ENCODE data around the gene INAVA. TPM values are rescaled to one million over a fixed set of nuclear protein-coding genes. Genes with fewer than 3 reads are reported as not detected.
A peak's percentile ranks its signal among the peaks of the same experiment; 100 is the strongest.

Gene INAVA
- total RNA-seq, 1 donor from 2014 or later, result 185 TPM

GRCh38 chr1:200873116-200873670 lies 21.5 kb upstream of the INAVA start:
- H3K27me3 ChIP-seq (ENCODE audit: control insufficient read depth, insufficient read depth, low read length), result peaks cover 23% of the 10 kb centered on the region
- H3K4me3 ChIP-seq (ENCODE audit: low read depth, low read length), result peak overlapping the region; percentile 6
- DNase-seq (ENCODE audit: low read depth), result no peak
- no peaks in the 10 kb centered on the region for H3K36me3 ChIP-seq (ENCODE audit: control insufficient read depth, insufficient read depth, low read length)
- TF ChIP-seq CTCF (IDR thresholded peaks at IDR 0.05; ENCODE audit: insufficient read depth, low read length, poor library complexity, severe bottlenecking), result no peak

- Histone ChIP-seq H3K36me3 (ENCODE audit: control insufficient read depth, insufficient read depth, low read length) (no peaks in the 10 kb centered on the region), H3K27me3 (ENCODE audit: control insufficient read depth, insufficient read depth, low read length) (peaks cover 23% of the 10 kb centered on the region), H3K4me3 (ENCODE audit: low read depth, low read length) (peak overlapping the region; percentile 6)
- no peak for DNase-seq (ENCODE audit: low read depth)
- TF ChIP-seq CTCF (IDR thresholded peaks at IDR 0.05; ENCODE audit: insufficient read depth, low read length, poor library complexity, severe bottlenecking), result no peak
These were observed 20.9 kb upstream of the INAVA start for GRCh38 chr1:200873671-200874397.

GRCh38 chr1:200874694-200875093 lies 20.0 kb upstream of the INAVA start:
- no peak for TF ChIP-seq CTCF (IDR thresholded peaks at IDR 0.05; ENCODE audit: insufficient read depth, low read length, poor library complexity, severe bottlenecking)
- peaks cover 23% of the 10 kb centered on the region for H3K27me3 ChIP-seq (ENCODE audit: control insufficient read depth, insufficient read depth, low read length)
- H3K36me3 ChIP-seq (ENCODE audit: control insufficient read depth, insufficient read depth, low read length), result no peaks in the 10 kb centered on the region
- DNase-seq (ENCODE audit: low read depth), result no peak
- no peak overlapping the region for H3K4me3 ChIP-seq (ENCODE audit: low read depth, low read length)

- DNase-seq (ENCODE audit: low read depth), result no peak
- no peak overlapping the region for H3K4me3 ChIP-seq (ENCODE audit: low read depth, low read length)
- TF ChIP-seq CTCF (IDR thresholded peaks at IDR 0.05; ENCODE audit: insufficient read depth, low read length, poor library complexity, severe bottlenecking), result no peak
- H3K36me3 ChIP-seq (ENCODE audit: control insufficient read depth, insufficient read depth, low read length), result no peaks in the 10 kb centered on the region
- peaks cover 23% of the 10 kb centered on the region for H3K27me3 ChIP-seq (ENCODE audit: control insufficient read depth, insufficient read depth, low read length)
These were observed 19.3 kb upstream of the INAVA start for GRCh38 chr1:200875416-200875815.

GRCh38 chr1:200877010-200877409 lies 17.7 kb upstream of the INAVA start:
- no peaks in the 10 kb centered on the region for H3K36me3 ChIP-seq (ENCODE audit: control insufficient read depth, insufficient read depth, low read length)
- no peak overlapping the region for H3K4me3 ChIP-seq (ENCODE audit: low read depth, low read length)
- DNase-seq (ENCODE audit: low read depth), result no peak
- H3K27me3 ChIP-seq (ENCODE audit: control insufficient read depth, insufficient read depth, low read length), result peaks cover 23% of the 10 kb centered on the region
- TF ChIP-seq CTCF (IDR thresholded peaks at IDR 0.05; ENCODE audit: insufficient read depth, low read length, poor library complexity, severe bottlenecking), result no peak

Measured in kidney epithelial cell (primary cell).